H1 (cell line): ENCODE results near the gene SHISAL1.

Experiments used
- ATF3 ChIP-seq: IDR thresholded peaks from 2 replicates; pipeline ENCODE4 v1.6.1; 2011; ENCODE audit warnings: low read depth, mild to moderate bottlenecking, low read length; ENCODE audit not compliant: insufficient read depth
- EGR1 ChIP-seq: IDR thresholded peaks from 2 replicates; pipeline ENCODE4 v1.6.1; 2011; ENCODE audit warnings: low read depth, low read length, borderline replicate concordance
- EP300 ChIP-seq, 2 experiments: IDR thresholded peaks; 1 replicate in 1 of 2; 2 replicates in 1 of 2; pipeline ENCODE4 v1.6.1; 2011 to 2012; ENCODE audit warnings: low read depth in 2 of 2, low read length in 2 of 2, mild to moderate bottlenecking in 2 of 2, borderline replicate concordance in 1 of 2, inconsistent platforms in 1 of 2, moderate library complexity in 1 of 2
- FOSL1 ChIP-seq: IDR thresholded peaks from 2 replicates; pipeline ENCODE4 v1.6.1; 2011; ENCODE audit warnings: mild to moderate bottlenecking, low read depth, low read length, moderate library complexity; ENCODE audit not compliant: insufficient read depth
- HDAC2 ChIP-seq, 2 experiments: fragments of 300-600 bp in 1 of 2; sonication (generic) in 1 of 2; IDR thresholded peaks; 2 replicates each; pipeline ENCODE4 v1.6.1; 2011 to 2012; ENCODE audit warnings: low read depth in 2 of 2, low read length in 2 of 2, mild to moderate bottlenecking in 2 of 2, moderate library complexity in 2 of 2, borderline replicate concordance in 1 of 2, inconsistent platforms in 1 of 2
- POLR2A ChIP-seq, 2 experiments: IDR thresholded peaks; 1 replicate in 1 of 2; 2 replicates in 1 of 2; pipeline ENCODE4 v1.6.1; 2011; ENCODE audit warnings: low read depth in 2 of 2, low read length in 2 of 2, mild to moderate bottlenecking in 2 of 2; ENCODE audit errors: control extremely low read depth in 1 of 2
- RBBP5 ChIP-seq: IDR thresholded peaks from 2 replicates; pipeline ENCODE4 v1.7.1; 2012; ENCODE audit warnings: low read depth, mild to moderate bottlenecking, inconsistent platforms, low read length, moderate library complexity, borderline replicate concordance
- SAP30 ChIP-seq: fragments of 300-600 bp; sonication (generic); IDR thresholded peaks from 2 replicates; pipeline ENCODE4 v1.7.1; 2012; ENCODE audit warnings: low read length, moderate library complexity, mild to moderate bottlenecking, inconsistent platforms; ENCODE audit not compliant: insufficient read depth, insufficient replicate concordance
- SRF ChIP-seq: IDR thresholded peaks from 2 replicates; pipeline ENCODE4 v1.6.1; 2011; ENCODE audit warnings: mild to moderate bottlenecking, low read depth, low read length, moderate library complexity
- TF ChIP-seq, protein P1 (sequence below), 3 experiments: IDR thresholded peaks; 1 replicate in 2 of 3; 2 replicates in 1 of 3; pipeline versions ENCODE4 v1.5.1 to v1.6.1; 2011; ENCODE audit warnings: low read length in 3 of 3, mild to moderate bottlenecking in 3 of 3, inconsistent platforms in 2 of 3, low read depth in 1 of 3, moderate library complexity in 1 of 3; ENCODE audit not compliant: insufficient read depth in 1 of 3; ENCODE audit errors: control extremely low read depth in 1 of 3

DNA sequence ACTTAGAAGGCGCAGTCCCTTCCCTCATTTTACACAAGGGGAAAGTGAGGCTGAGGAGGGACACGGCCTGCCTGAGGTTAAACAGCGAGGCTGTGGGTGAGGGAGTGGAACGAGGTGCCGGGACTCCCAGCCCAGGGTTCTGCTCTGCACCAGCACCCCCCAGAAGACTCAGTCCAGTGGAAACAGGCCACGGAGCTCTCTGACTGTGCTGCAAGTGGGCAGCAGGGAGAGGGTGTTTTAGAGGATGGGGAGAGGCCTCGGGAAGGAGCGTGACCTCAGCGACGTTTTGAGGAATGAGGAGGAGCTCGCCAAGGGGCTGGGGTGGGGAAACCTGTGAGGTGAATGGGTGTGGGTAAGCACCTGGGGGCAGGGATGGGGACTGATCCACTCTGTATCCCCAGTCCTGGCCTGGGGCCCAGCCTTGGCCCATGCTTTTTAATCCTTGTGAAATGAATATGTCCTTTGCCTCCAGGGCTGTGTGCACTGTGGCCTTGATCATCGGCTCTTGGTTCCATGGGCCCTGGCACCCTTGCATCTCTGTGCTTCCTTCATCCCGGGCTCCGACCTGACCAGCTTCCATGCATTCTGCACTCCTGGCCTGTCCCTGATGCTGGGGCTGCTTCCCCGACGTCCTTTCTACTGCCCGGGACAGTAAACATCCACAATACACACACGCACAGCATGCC, 44.2 kb downstream of the SHISAL1 start:
- no peak for TF ChIP-seq SRF
- TF ChIP-seq, protein P1, sequence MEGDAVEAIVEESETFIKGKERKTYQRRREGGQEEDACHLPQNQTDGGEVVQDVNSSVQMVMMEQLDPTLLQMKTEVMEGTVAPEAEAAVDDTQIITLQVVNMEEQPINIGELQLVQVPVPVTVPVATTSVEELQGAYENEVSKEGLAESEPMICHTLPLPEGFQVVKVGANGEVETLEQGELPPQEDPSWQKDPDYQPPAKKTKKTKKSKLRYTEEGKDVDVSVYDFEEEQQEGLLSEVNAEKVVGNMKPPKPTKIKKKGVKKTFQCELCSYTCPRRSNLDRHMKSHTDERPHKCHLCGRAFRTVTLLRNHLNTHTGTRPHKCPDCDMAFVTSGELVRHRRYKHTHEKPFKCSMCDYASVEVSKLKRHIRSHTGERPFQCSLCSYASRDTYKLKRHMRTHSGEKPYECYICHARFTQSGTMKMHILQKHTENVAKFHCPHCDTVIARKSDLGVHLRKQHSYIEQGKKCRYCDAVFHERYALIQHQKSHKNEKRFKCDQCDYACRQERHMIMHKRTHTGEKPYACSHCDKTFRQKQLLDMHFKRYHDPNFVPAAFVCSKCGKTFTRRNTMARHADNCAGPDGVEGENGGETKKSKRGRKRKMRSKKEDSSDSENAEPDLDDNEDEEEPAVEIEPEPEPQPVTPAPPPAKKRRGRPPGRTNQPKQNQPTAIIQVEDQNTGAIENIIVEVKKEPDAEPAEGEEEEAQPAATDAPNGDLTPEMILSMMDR (IDR thresholded peaks at IDR 0.05; ENCODE audit: control extremely low read depth in 1 of 3, insufficient read depth in 1 of 3, low read depth in 1 of 3, low read length in 3 of 3): no peak
- no peak for TF ChIP-seq SAP30
- no peak for TF ChIP-seq EP300 (IDR thresholded peaks at IDR 0.05; ENCODE audit: borderline replicate concordance in 1 of 2, low read depth in 2 of 2, low read length in 2 of 2)
- no peak for TF ChIP-seq EGR1
- no peak for TF ChIP-seq FOSL1
- TF ChIP-seq POLR2A (IDR thresholded peaks at IDR 0.05; ENCODE audit: control extremely low read depth in 1 of 2, low read depth in 2 of 2, low read length in 2 of 2): no peak
- no peak for TF ChIP-seq RBBP5
- TF ChIP-seq ATF3: no peak
- TF ChIP-seq HDAC2 (IDR thresholded peaks at IDR 0.05; ENCODE audit: borderline replicate concordance in 1 of 2, low read depth in 2 of 2, low read length in 2 of 2): no peak
